Panc1 (cell line): ENCODE measurements around the gene NEO1.

Source experiments
- CTCF ChIP-seq: fragments of 450-650 bp; IDR thresholded peaks from 2 replicates; pipeline ENCODE4 v1.5.1; 2017; ENCODE audit warnings: mild to moderate bottlenecking
- SIN3A ChIP-seq: IDR thresholded peaks from 2 replicates; pipeline ENCODE4 v1.6.1; 2012; ENCODE audit warnings: low read depth, mild to moderate bottlenecking, low read length, moderate library complexity, borderline replicate concordance; ENCODE audit not compliant: insufficient read depth

GRCh38 chr15:73264881-73265280 is 212.6 kb downstream of the NEO1 start:
- TF ChIP-seq CTCF (no peak), SIN3A (no peak)
